ENCODE measurements around the gene FRMD6. TPM values are rescaled to one million over a fixed set of nuclear protein-coding genes. Genes with fewer than 3 reads are reported as not detected.

Gene FRMD6
- total RNA-seq, 4 donors from 2014 or later, result 35.7 to 44.9 (median 37.5) TPM

- Histone ChIP-seq H3K27me3 (no peaks in the 10 kb centered on the region), H3K27ac (replicated peaks in 1 of 4) (no peak overlapping the region), H3K36me3 (peaks cover 43 to 89% (median 77%) of the 10 kb centered on the region in 4 donors), H3K4me3 (no peak overlapping the region), H3K4me1 (no peaks in the 10 kb centered on the region), H3K9me3 (no peaks in the 10 kb centered on the region)
- TF ChIP-seq EP300 (IDR thresholded peaks at IDR 0.05), result no peak
- TF ChIP-seq CTCF (IDR thresholded peaks at IDR 0.05), result no peak
- TF ChIP-seq POLR2AphosphoS5 (IDR thresholded peaks at IDR 0.05), result no peak
- 91% methylated on average over 3 of the region's 3 CpGs for WGBS
- no peak for DNase-seq (ENCODE audit: extremely low spot score)
- intact Hi-C loops (cut with DNase I), result no loop called here
Measured at GRCh38 chr14:51724650-51725049, 72.9 kb downstream of the FRMD6 start.

- Histone ChIP-seq H3K4me1 (no peaks in the 10 kb centered on the region), H3K27ac (replicated peaks in 1 of 4) (no peak overlapping the region), H3K9me3 (no peaks in the 10 kb centered on the region), H3K4me3 (no peak overlapping the region), H3K27me3 (no peaks in the 10 kb centered on the region), H3K36me3 (peaks cover 43 to 89% (median 73%) of the 10 kb centered on the region in 4 donors)
- no peak for TF ChIP-seq POLR2AphosphoS5 (IDR thresholded peaks at IDR 0.05)
- no peak for TF ChIP-seq EP300 (IDR thresholded peaks at IDR 0.05)
- no peak for TF ChIP-seq POLR2A (IDR thresholded peaks at IDR 0.05; ENCODE audit: low read depth)
- TF ChIP-seq CTCF (IDR thresholded peaks at IDR 0.05), result no peak
- intact Hi-C loops (cut with DNase I), result no loop called here
- no peak for DNase-seq (ENCODE audit: extremely low spot score)
- WGBS, result 68% methylated on average over 3 of the region's 3 CpGs
Measured at GRCh38 chr14:51725061-51725460, 73.4 kb downstream of the FRMD6 start.

GRCh38 chr14:51726166-51726899, 74.6 kb downstream of the FRMD6 start:
- DNase-seq (ENCODE audit: extremely low spot score), result no peak
- TF ChIP-seq POLR2A (IDR thresholded peaks at IDR 0.05; ENCODE audit: low read depth) (no peak), EP300 (IDR thresholded peaks at IDR 0.05) (no peak), CTCF (IDR thresholded peaks at IDR 0.05) (no peak), POLR2AphosphoS5 (IDR thresholded peaks at IDR 0.05) (no peak)
- Histone ChIP-seq H3K9me3 (no peaks in the 10 kb centered on the region), H3K4me3 (no peak overlapping the region), H3K4me1 (no peaks in the 10 kb centered on the region), H3K36me3 (peaks cover 33 to 82% (median 62%) of the 10 kb centered on the region in 4 donors), H3K27me3 (no peaks in the 10 kb centered on the region), H3K27ac (replicated peaks in 1 of 4) (no peak overlapping the region)
- intact Hi-C loops (cut with DNase I), result no loop called here
- WGBS, result 84% methylated on average over 2 of the region's 2 CpGs

GRCh38 chr14:51727526-51727925, 75.8 kb downstream of the FRMD6 start:
- Histone ChIP-seq H3K27ac (replicated peaks in 1 of 4) (no peak overlapping the region), H3K27me3 (no peaks in the 10 kb centered on the region), H3K36me3 (peaks cover 26 to 70% (median 52%) of the 10 kb centered on the region in 4 donors), H3K4me3 (no peak overlapping the region), H3K9me3 (no peaks in the 10 kb centered on the region), H3K4me1 (no peaks in the 10 kb centered on the region)
- no peak for TF ChIP-seq POLR2AphosphoS5 (IDR thresholded peaks at IDR 0.05)
- 87% methylated on average over 5 of the region's 5 CpGs for WGBS
- intact Hi-C loops (cut with DNase I), result no loop called here
- DNase-seq (ENCODE audit: extremely low spot score), result no peak

GRCh38 chr14:51730098-51730497, 78.4 kb downstream of the FRMD6 start:
- no peak for DNase-seq (ENCODE audit: extremely low spot score)
- intact Hi-C loops (cut with DNase I), result no loop called here
- TF ChIP-seq CTCF (IDR thresholded peaks at IDR 0.05), result no peak
- no peak for TF ChIP-seq EP300 (IDR thresholded peaks at IDR 0.05)
- Histone ChIP-seq H3K4me1 (no peaks in the 10 kb centered on the region), H3K27ac (replicated peaks in 1 of 4) (no peak overlapping the region), H3K36me3 (peaks cover 21 to 50% (median 37%) of the 10 kb centered on the region in 4 donors), H3K4me3 (no peak overlapping the region), H3K27me3 (no peaks in the 10 kb centered on the region), H3K9me3 (no peaks in the 10 kb centered on the region)
- WGBS, result 100% methylated on average over 1 of the region's 1 CpG

Data from esophagus muscularis mucosa (tissue), 4 donors.